Neural progenitor cell (in vitro differentiated cells): Measurements from ENCODE around the gene CCNL1.

Source experiments
- CTCF ChIP-seq: fragments of 200-600 bp; sonication (generic); IDR thresholded peaks from 2 replicates; pipeline ENCODE4 v1.5.1; 2017; ENCODE audit warnings: antibody characterized with exemption, mild to moderate bottlenecking
- EZH2 ChIP-seq: fragments of 200-600 bp; sonication (generic); IDR thresholded peaks from 2 replicates; pipeline ENCODE4 v1.6.1; 2017; ENCODE audit warnings: antibody characterized with exemption, mild to moderate bottlenecking, moderate library complexity

- TF ChIP-seq CTCF (no peak), EZH2 (no peak)
Measured at GRCh38 chr3:157117206-157117605, 42.7 kb downstream of the CCNL1 start.
